Measurements from ENCODE around the gene CPHXL2. TPM values are rescaled to one million over a fixed set of nuclear protein-coding genes. Genes with fewer than 3 reads are reported as not detected.

The CPHXL2 gene
- polyA plus RNA-seq, 1 donor, result 0.06 TPM

GRCh38 chr16:75644240-75645012, 32.4 kb downstream of the CPHXL2 start:
- WGBS (ENCODE audit: insufficient coverage, low lambda C conversion rate), result 0% methylated on average over 1 of the region's 7 CpGs
- H3K4me3 ChIP-seq (ENCODE audit: low read length), result no peak overlapping the region
- peaks cover 13% of the 10 kb centered on the region for H3K4me1 ChIP-seq (ENCODE audit: control insufficient read depth, insufficient read depth, low read length)
- peak in 1 of 2 donors; percentile 42 for DNase-seq
- peaks cover 51% of the 10 kb centered on the region for H3K36me3 ChIP-seq (ENCODE audit: control insufficient read depth, insufficient read depth, low read length)
- H3K9me3 ChIP-seq (ENCODE audit: control insufficient read depth, low read depth, low read length), result no peaks in the 10 kb centered on the region
- no peaks in the 10 kb centered on the region for H3K27me3 ChIP-seq (ENCODE audit: control insufficient read depth, insufficient read depth, low read length)
- H3K27ac ChIP-seq (ENCODE audit: low read length), result no peak overlapping the region

GRCh38 chr16:75640598-75640997, 36.2 kb downstream of the CPHXL2 start:
- peaks cover 77% of the 10 kb centered on the region for H3K36me3 ChIP-seq (ENCODE audit: control insufficient read depth, insufficient read depth, low read length)
- peaks cover 10% of the 10 kb centered on the region for H3K4me1 ChIP-seq (ENCODE audit: control insufficient read depth, insufficient read depth, low read length)
- H3K27me3 ChIP-seq (ENCODE audit: control insufficient read depth, insufficient read depth, low read length), result no peaks in the 10 kb centered on the region
- no peak overlapping the region for H3K27ac ChIP-seq (ENCODE audit: low read length)
- DNase-seq, result no peak
- WGBS (ENCODE audit: insufficient coverage, low lambda C conversion rate), result 90% methylated on average over 2 of the region's 6 CpGs
- H3K4me3 ChIP-seq (ENCODE audit: low read length), result no peak overlapping the region
- H3K9me3 ChIP-seq (ENCODE audit: control insufficient read depth, low read depth, low read length), result no peaks in the 10 kb centered on the region

GRCh38 chr16:75635036-75635435, 41.8 kb downstream of the CPHXL2 start:
- no peaks in the 10 kb centered on the region for H3K9me3 ChIP-seq (ENCODE audit: control insufficient read depth, low read depth, low read length)
- no peak for DNase-seq
- no CpG with 5 or more reads among the region's 3 CpGs for WGBS (ENCODE audit: insufficient coverage, low lambda C conversion rate)
- H3K4me1 ChIP-seq (ENCODE audit: control insufficient read depth, insufficient read depth, low read length), result no peaks in the 10 kb centered on the region
- peaks cover 82% of the 10 kb centered on the region for H3K36me3 ChIP-seq (ENCODE audit: control insufficient read depth, insufficient read depth, low read length)
- H3K27ac ChIP-seq (ENCODE audit: low read length), result no peak overlapping the region
- H3K4me3 ChIP-seq (ENCODE audit: low read length), result no peak overlapping the region
- H3K27me3 ChIP-seq (ENCODE audit: control insufficient read depth, insufficient read depth, low read length), result no peaks in the 10 kb centered on the region

- peak in 1 of 2 donors; percentile 24 for DNase-seq
- no peaks in the 10 kb centered on the region for H3K9me3 ChIP-seq (ENCODE audit: control insufficient read depth, low read depth, low read length)
- no peak overlapping the region for H3K4me3 ChIP-seq (ENCODE audit: low read length)
- peaks cover 90% of the 10 kb centered on the region for H3K36me3 ChIP-seq (ENCODE audit: control insufficient read depth, insufficient read depth, low read length)
- no CpG with 5 or more reads among the region's 8 CpGs for WGBS (ENCODE audit: insufficient coverage, low lambda C conversion rate)
- H3K27me3 ChIP-seq (ENCODE audit: control insufficient read depth, insufficient read depth, low read length), result no peaks in the 10 kb centered on the region
- no peaks in the 10 kb centered on the region for H3K4me1 ChIP-seq (ENCODE audit: control insufficient read depth, insufficient read depth, low read length)
- H3K27ac ChIP-seq (ENCODE audit: low read length), result no peak overlapping the region
These were observed 44.0 kb downstream of the CPHXL2 start for GRCh38 chr16:75632857-75633256.

- no peak for DNase-seq
- Histone ChIP-seq H3K27me3 (ENCODE audit: control insufficient read depth, insufficient read depth, low read length) (no peaks in the 10 kb centered on the region), H3K4me3 (ENCODE audit: low read length) (no peak overlapping the region), H3K36me3 (ENCODE audit: control insufficient read depth, insufficient read depth, low read length) (peaks cover 84% of the 10 kb centered on the region), H3K27ac (ENCODE audit: low read length) (no peak overlapping the region), H3K4me1 (ENCODE audit: control insufficient read depth, insufficient read depth, low read length) (no peaks in the 10 kb centered on the region), H3K9me3 (ENCODE audit: control insufficient read depth, low read depth, low read length) (no peaks in the 10 kb centered on the region)
- WGBS (ENCODE audit: insufficient coverage, low lambda C conversion rate), result no CpG with 5 or more reads among the region's 3 CpGs
These were observed 46.8 kb downstream of the CPHXL2 start for GRCh38 chr16:75630052-75630451.

- peaks cover 77% of the 10 kb centered on the region for H3K36me3 ChIP-seq (ENCODE audit: control insufficient read depth, insufficient read depth, low read length)
- WGBS (ENCODE audit: insufficient coverage, low lambda C conversion rate), result 100% methylated on average over 1 of the region's 10 CpGs
- no peaks in the 10 kb centered on the region for H3K9me3 ChIP-seq (ENCODE audit: control insufficient read depth, low read depth, low read length)
These were observed 47.7 kb downstream of the CPHXL2 start for GRCh38 chr16:75629132-75629531.

GRCh38 chr16:75628351-75628750, 48.5 kb downstream of the CPHXL2 start:
- Histone ChIP-seq H3K36me3 (ENCODE audit: control insufficient read depth, insufficient read depth, low read length) (peaks cover 70% of the 10 kb centered on the region), H3K27me3 (ENCODE audit: control insufficient read depth, insufficient read depth, low read length) (no peaks in the 10 kb centered on the region), H3K27ac (ENCODE audit: low read length) (no peak overlapping the region), H3K4me3 (ENCODE audit: low read length) (no peak overlapping the region), H3K9me3 (ENCODE audit: control insufficient read depth, low read depth, low read length) (no peaks in the 10 kb centered on the region), H3K4me1 (ENCODE audit: control insufficient read depth, insufficient read depth, low read length) (no peaks in the 10 kb centered on the region)
- no CpG with 5 or more reads among the region's 4 CpGs for WGBS (ENCODE audit: insufficient coverage, low lambda C conversion rate)
- DNase-seq, result no peak

More at GRCh38 chr16:75629132-75629531, 47.7 kb downstream of the CPHXL2 start:
- H3K4me1 ChIP-seq (ENCODE audit: control insufficient read depth, insufficient read depth, low read length), result no peaks in the 10 kb centered on the region
- DNase-seq, result no peak
- no peaks in the 10 kb centered on the region for H3K27me3 ChIP-seq (ENCODE audit: control insufficient read depth, insufficient read depth, low read length)
- H3K27ac ChIP-seq (ENCODE audit: low read length), result no peak overlapping the region
- H3K4me3 ChIP-seq (ENCODE audit: low read length), result no peak overlapping the region

- Histone ChIP-seq H3K27ac (ENCODE audit: low read length) (no peak overlapping the region), H3K4me1 (ENCODE audit: control insufficient read depth, insufficient read depth, low read length) (no peaks in the 10 kb centered on the region), H3K36me3 (ENCODE audit: control insufficient read depth, insufficient read depth, low read length) (peaks cover 66% of the 10 kb centered on the region), H3K27me3 (ENCODE audit: control insufficient read depth, insufficient read depth, low read length) (no peaks in the 10 kb centered on the region), H3K4me3 (ENCODE audit: low read length) (no peak overlapping the region), H3K9me3 (ENCODE audit: control insufficient read depth, low read depth, low read length) (peaks cover 1% of the 10 kb centered on the region)
- DNase-seq, result no peak
- no CpG with 5 or more reads among the region's 3 CpGs for WGBS (ENCODE audit: insufficient coverage, low lambda C conversion rate)
These were observed 49.0 kb downstream of the CPHXL2 start for GRCh38 chr16:75627851-75628250.

GRCh38 chr16:75626806-75627205, 50.0 kb downstream of the CPHXL2 start:
- Histone ChIP-seq H3K9me3 (ENCODE audit: control insufficient read depth, low read depth, low read length) (peaks cover 2% of the 10 kb centered on the region), H3K4me3 (ENCODE audit: low read length) (no peak overlapping the region), H3K27ac (ENCODE audit: low read length) (no peak overlapping the region), H3K4me1 (ENCODE audit: control insufficient read depth, insufficient read depth, low read length) (no peaks in the 10 kb centered on the region), H3K27me3 (ENCODE audit: control insufficient read depth, insufficient read depth, low read length) (no peaks in the 10 kb centered on the region), H3K36me3 (ENCODE audit: control insufficient read depth, insufficient read depth, low read length) (peaks cover 57% of the 10 kb centered on the region)
- DNase-seq, result no peak
- no CpG with 5 or more reads among the region's 4 CpGs for WGBS (ENCODE audit: insufficient coverage, low lambda C conversion rate)

- Histone ChIP-seq H3K36me3 (ENCODE audit: control insufficient read depth, insufficient read depth, low read length) (peaks cover 46% of the 10 kb centered on the region), H3K27ac (ENCODE audit: low read length) (no peak overlapping the region), H3K4me1 (ENCODE audit: control insufficient read depth, insufficient read depth, low read length) (no peaks in the 10 kb centered on the region), H3K27me3 (ENCODE audit: control insufficient read depth, insufficient read depth, low read length) (no peaks in the 10 kb centered on the region), H3K9me3 (ENCODE audit: control insufficient read depth, low read depth, low read length) (peaks cover 2% of the 10 kb centered on the region), H3K4me3 (ENCODE audit: low read length) (no peak overlapping the region)
- WGBS (ENCODE audit: insufficient coverage, low lambda C conversion rate), result 29% methylated on average over 3 of the region's 4 CpGs
- peak; percentile 47 to 74 for DNase-seq
These were observed 51.9 kb downstream of the CPHXL2 start for GRCh38 chr16:75624921-75625334.
